Measurements from ENCODE around the gene GCC2. TPM values are rescaled to one million over a fixed set of nuclear protein-coding genes. Genes with fewer than 3 reads are reported as not detected.
A peak's percentile ranks its signal among the peaks of the same experiment; 100 is the strongest.

GCC2 gene
- 38.1 and 43.4 TPM in 2 replicates for total RNA-seq

- H3K9me3 Mint-ChIP-seq, result peaks cover 3% of the 10 kb centered on the region
- peaks cover 28% of the 10 kb centered on the region for H3K36me3 Mint-ChIP-seq (ENCODE audit: low read depth)
Observed at GRCh38 chr2:108448678-108449409, at the start of gene GCC2. GCC2 (plus strand) TSS chr2:108449206; CDS start chr2:108449275, 69 bp downstream.

DNA sequence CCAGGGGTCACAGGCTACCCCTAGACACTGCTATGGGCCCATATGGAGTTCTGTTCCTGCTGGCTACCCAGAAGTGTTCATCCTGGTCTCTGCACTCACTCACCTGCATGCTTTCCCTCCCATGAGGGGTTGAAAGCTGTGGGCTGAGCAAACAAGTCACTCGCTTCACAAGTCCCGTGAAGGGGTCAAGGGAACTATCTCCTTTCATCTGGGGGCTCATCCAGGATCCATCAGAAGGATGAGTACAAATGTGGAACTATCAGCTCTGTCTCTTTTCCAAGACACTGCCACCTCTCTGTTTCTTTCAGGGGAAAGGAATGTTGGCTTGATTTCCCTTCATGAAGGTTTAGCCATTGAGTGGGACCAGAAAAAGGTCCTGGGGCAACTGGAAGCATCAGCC lies 49.5 kb upstream of the GCC2 start:
- Mint-ChIP-seq H3K9me3 (no peaks in the 10 kb centered on the region), H3K27me3 (no peaks in the 10 kb centered on the region), H3K36me3 (ENCODE audit: low read depth) (no peaks in the 10 kb centered on the region), H3K4me1 (no peaks in the 10 kb centered on the region), H3K4me3 (no peak overlapping the region), H3K27ac (no peak overlapping the region)
- DNase-seq, result no peak
- intact Hi-C loops (cut with micrococcal nuclease), result loop anchor here (5.0 kb wide), 1 partner anchor 183 kb away; no protein-coding TSS in a partner anchor

More at GRCh38 chr2:108448678-108449409, at the start of gene GCC2:
- peak; percentile 99 for DNase-seq
- H3K4me1 Mint-ChIP-seq, result peaks cover 27% of the 10 kb centered on the region
- peak within 1 kb of the TSS; percentile 98 for H3K27ac Mint-ChIP-seq
- intact Hi-C loops (cut with micrococcal nuclease), result loop anchor here (1.0 to 5.0 kb wide), 4 partner anchors 84 to 270 kb away; partner anchors contain the start of gene RANBP2
- H3K4me3 Mint-ChIP-seq, result peak within 1 kb of the TSS; percentile 100
- H3K27me3 Mint-ChIP-seq, result no peaks in the 10 kb centered on the region

DNA sequence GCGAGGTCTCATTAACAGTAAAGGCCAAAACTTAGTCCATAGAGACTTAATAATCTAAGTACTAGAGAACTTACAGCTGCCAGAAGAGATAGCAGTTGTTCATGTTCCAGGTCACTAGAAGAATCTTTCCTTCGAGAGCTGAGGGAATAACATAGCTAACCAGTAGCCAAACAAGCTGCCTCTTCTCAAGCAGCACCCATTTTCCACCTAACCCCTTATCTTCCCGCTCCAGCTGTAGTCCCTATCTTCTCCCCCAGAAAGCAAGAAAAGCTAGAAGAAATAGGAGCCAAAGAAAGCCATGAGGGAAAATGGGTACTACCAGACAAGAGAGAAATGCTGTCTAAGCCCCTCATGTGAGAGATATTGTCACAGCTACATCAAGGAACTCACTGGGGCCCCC lies 47.2 kb upstream of the GCC2 start:
- intact Hi-C loops (cut with micrococcal nuclease), result no loop called here
- no peaks in the 10 kb centered on the region for H3K27me3 Mint-ChIP-seq

GRCh38 chr2:108403494-108403893 lies 45.5 kb upstream of the GCC2 start:
- Mint-ChIP-seq H3K4me1 (no peaks in the 10 kb centered on the region), H3K27ac (no peak overlapping the region), H3K4me3 (no peak overlapping the region), H3K36me3 (ENCODE audit: low read depth) (no peaks in the 10 kb centered on the region), H3K9me3 (peaks cover 4% of the 10 kb centered on the region), H3K27me3 (peaks cover 2% of the 10 kb centered on the region)
- intact Hi-C loops (cut with micrococcal nuclease), result no loop called here
- no peak for DNase-seq

More for the DNA sequence above, 47.2 kb upstream of the GCC2 start:
- no peak for DNase-seq
- Mint-ChIP-seq H3K4me3 (no peak overlapping the region), H3K4me1 (no peaks in the 10 kb centered on the region), H3K27ac (no peak overlapping the region), H3K9me3 (peaks cover 4% of the 10 kb centered on the region), H3K36me3 (ENCODE audit: low read depth) (no peaks in the 10 kb centered on the region)

DNA sequence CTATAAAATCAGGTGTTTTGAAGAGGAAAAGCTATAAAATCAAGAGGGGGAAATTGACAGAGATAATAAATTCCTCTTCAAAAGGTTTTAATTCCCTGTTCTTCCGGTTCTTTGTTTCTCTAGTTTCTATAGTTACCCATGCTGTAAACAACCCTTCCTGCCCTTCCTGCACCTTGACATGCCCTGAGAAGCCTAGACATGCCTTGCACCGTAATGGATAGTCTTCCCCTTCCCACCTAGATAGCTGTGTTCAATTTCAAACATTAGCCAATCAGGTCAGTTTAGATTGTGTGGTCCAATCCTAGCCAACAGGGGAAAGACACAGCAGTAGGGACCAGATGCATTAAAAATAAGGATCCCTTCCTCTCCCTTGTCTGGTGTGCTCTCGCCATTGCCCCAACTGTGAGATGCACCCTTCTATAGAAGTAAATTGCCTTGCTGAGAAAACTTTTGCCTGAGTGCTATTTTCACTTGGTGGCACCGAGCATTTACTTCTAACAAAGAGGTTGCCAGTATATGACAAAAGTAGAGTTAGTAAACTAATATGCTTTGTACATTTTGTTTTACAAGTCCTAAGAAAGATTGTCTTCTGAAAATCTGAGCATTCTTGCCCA lies 44.1 kb upstream of the GCC2 start:
- DNase-seq, result no peak
- Mint-ChIP-seq H3K36me3 (ENCODE audit: low read depth) (no peaks in the 10 kb centered on the region), H3K4me1 (no peaks in the 10 kb centered on the region), H3K27ac (no peak overlapping the region), H3K4me3 (no peak overlapping the region), H3K9me3 (peaks cover 4% of the 10 kb centered on the region), H3K27me3 (peaks cover 7% of the 10 kb centered on the region)
- intact Hi-C loops (cut with micrococcal nuclease), result no loop called here

- no peaks in the 10 kb centered on the region for H3K4me1 Mint-ChIP-seq
- no peak overlapping the region for H3K4me3 Mint-ChIP-seq
- no peak overlapping the region for H3K27ac Mint-ChIP-seq
- H3K36me3 Mint-ChIP-seq (ENCODE audit: low read depth), result no peaks in the 10 kb centered on the region
- intact Hi-C loops (cut with micrococcal nuclease), result no loop called here
- H3K27me3 Mint-ChIP-seq, result peaks cover 9% of the 10 kb centered on the region
- peaks cover 4% of the 10 kb centered on the region for H3K9me3 Mint-ChIP-seq
- DNase-seq, result no peak
Observed at GRCh38 chr2:108407864-108408729, 40.9 kb upstream of the GCC2 start.

GRCh38 chr2:108409768-108410167 lies 39.2 kb upstream of the GCC2 start:
- no peak overlapping the region for H3K27ac Mint-ChIP-seq
- peaks cover 9% of the 10 kb centered on the region for H3K27me3 Mint-ChIP-seq
- no peak for DNase-seq

GRCh38 chr2:108412995-108413710 lies 35.9 kb upstream of the GCC2 start:
- Mint-ChIP-seq H3K4me1 (no peaks in the 10 kb centered on the region), H3K4me3 (no peak overlapping the region), H3K9me3 (no peaks in the 10 kb centered on the region), H3K27ac (no peak overlapping the region), H3K27me3 (peaks cover 7% of the 10 kb centered on the region), H3K36me3 (ENCODE audit: low read depth) (no peaks in the 10 kb centered on the region)
- no peak for DNase-seq
- intact Hi-C loops (cut with micrococcal nuclease), result no loop called here

More at GRCh38 chr2:108409768-108410167, 39.2 kb upstream of the GCC2 start:
- no peak overlapping the region for H3K4me3 Mint-ChIP-seq
- no peaks in the 10 kb centered on the region for H3K36me3 Mint-ChIP-seq (ENCODE audit: low read depth)
- intact Hi-C loops (cut with micrococcal nuclease), result no loop called here
- peaks cover 4% of the 10 kb centered on the region for H3K9me3 Mint-ChIP-seq
- H3K4me1 Mint-ChIP-seq, result no peaks in the 10 kb centered on the region

GRCh38 chr2:108413711-108414095 lies 35.3 kb upstream of the GCC2 start:
- no peaks in the 10 kb centered on the region for H3K9me3 Mint-ChIP-seq
- H3K27ac Mint-ChIP-seq, result no peak overlapping the region
- intact Hi-C loops (cut with micrococcal nuclease), result no loop called here
- H3K4me1 Mint-ChIP-seq, result no peaks in the 10 kb centered on the region
- no peak for DNase-seq
- no peak overlapping the region for H3K4me3 Mint-ChIP-seq
- H3K27me3 Mint-ChIP-seq, result peaks cover 7% of the 10 kb centered on the region
- H3K36me3 Mint-ChIP-seq (ENCODE audit: low read depth), result no peaks in the 10 kb centered on the region

- no peaks in the 10 kb centered on the region for H3K4me1 Mint-ChIP-seq
- no peak overlapping the region for H3K4me3 Mint-ChIP-seq
- no peak overlapping the region for H3K27ac Mint-ChIP-seq
- no peaks in the 10 kb centered on the region for H3K36me3 Mint-ChIP-seq (ENCODE audit: low read depth)
- no peaks in the 10 kb centered on the region for H3K9me3 Mint-ChIP-seq
- no peak for DNase-seq
- H3K27me3 Mint-ChIP-seq, result peaks cover 2% of the 10 kb centered on the region
- intact Hi-C loops (cut with micrococcal nuclease), result no loop called here
Observed at GRCh38 chr2:108414256-108414876, 34.6 kb upstream of the GCC2 start.

DNA sequence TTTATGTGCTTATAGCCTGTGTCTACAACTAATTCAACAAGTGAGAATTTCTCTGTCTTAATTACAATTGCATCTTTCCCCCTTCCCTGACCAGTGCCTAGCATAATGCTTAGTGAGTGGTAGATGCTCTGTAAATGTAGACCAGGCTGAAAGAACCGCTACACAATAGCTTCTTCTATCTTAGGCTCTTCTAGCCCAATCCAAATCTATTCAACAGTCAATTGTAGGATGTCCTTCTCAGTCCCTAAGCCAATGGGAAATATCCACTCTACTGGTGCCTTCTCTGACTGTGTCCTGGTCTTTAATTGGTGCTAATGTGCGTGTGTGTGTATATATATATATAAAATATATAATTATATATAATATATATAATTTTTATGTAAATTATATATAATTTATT lies 34.1 kb upstream of the GCC2 start:
- no peaks in the 10 kb centered on the region for H3K4me1 Mint-ChIP-seq
- H3K36me3 Mint-ChIP-seq (ENCODE audit: low read depth), result no peaks in the 10 kb centered on the region
- intact Hi-C loops (cut with micrococcal nuclease), result no loop called here
- H3K27me3 Mint-ChIP-seq, result peaks cover 1% of the 10 kb centered on the region
- H3K27ac Mint-ChIP-seq, result no peak overlapping the region
- no peak overlapping the region for H3K4me3 Mint-ChIP-seq
- no peaks in the 10 kb centered on the region for H3K9me3 Mint-ChIP-seq
- no peak for DNase-seq

GRCh38 chr2:108417254-108417653 lies 31.8 kb upstream of the GCC2 start:
- Mint-ChIP-seq H3K9me3 (no peaks in the 10 kb centered on the region), H3K4me1 (no peaks in the 10 kb centered on the region), H3K36me3 (ENCODE audit: low read depth) (no peaks in the 10 kb centered on the region), H3K27ac (no peak overlapping the region), H3K4me3 (no peak overlapping the region), H3K27me3 (peaks cover 4% of the 10 kb centered on the region)
- no peak for DNase-seq
- intact Hi-C loops (cut with micrococcal nuclease), result no loop called here

DNA sequence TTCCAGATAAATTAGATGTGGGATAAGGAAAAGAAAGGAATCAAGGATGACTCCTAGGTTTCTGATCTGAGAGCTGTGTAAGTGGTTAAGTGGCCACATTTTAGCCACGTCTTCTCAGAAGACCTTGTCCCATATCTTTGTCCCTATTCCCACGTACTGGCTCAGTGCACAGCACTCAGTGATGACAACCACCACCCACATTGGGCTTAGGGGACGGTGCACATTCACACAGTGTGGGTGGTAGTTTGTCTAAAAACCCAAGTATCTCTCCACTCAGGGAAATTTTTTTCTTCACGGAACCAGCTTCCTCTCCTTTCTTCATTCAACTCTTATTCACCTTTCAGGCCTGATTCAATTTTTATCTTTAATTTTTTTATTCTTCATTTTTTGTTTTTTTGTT lies 30.6 kb upstream of the GCC2 start:
- Mint-ChIP-seq H3K27me3 (peaks cover 10% of the 10 kb centered on the region), H3K4me3 (no peak overlapping the region), H3K27ac (no peak overlapping the region), H3K9me3 (peaks cover 4% of the 10 kb centered on the region), H3K36me3 (ENCODE audit: low read depth) (no peaks in the 10 kb centered on the region), H3K4me1 (no peaks in the 10 kb centered on the region)
- DNase-seq, result no peak
- intact Hi-C loops (cut with micrococcal nuclease), result no loop called here

Measured in activated CD4-positive, alpha-beta T cell treated with anti-CD3 and anti-CD28 coated beads, Interleukin-2, amount 10 ng/mL, durations not matched to agents 24 days and 14 days (primary cell).